Measurements from ENCODE around the gene ATG5. TPM values are rescaled to one million over a fixed set of nuclear protein-coding genes. Genes with fewer than 3 reads are reported as not detected.

The ATG5 gene
- total and polyA plus RNA-seq, 2 experiments from 2014 or later, result 31.6 to 48.2 TPM

DNA sequence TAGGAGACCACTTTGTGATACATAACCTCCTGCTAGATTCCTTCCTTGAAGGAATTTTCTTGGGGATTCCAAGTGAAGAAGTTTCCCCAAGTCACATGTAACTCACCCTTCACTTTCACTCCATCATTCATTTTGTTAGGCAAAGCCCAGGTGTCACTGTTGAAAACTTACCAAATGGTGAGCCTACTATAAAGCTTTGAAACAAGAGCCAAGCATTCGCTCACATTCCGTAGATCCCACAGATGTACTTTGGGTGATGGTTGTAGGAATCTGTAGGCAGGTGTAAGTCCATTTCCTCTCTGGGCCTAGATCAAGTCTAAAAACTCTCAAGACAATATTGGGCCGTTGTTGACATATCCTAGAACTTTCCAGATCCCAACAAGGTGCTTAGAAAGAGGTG is 165.4 kb downstream of the ATG5 start:
- H3K4me2 ChIP-seq, result no peak overlapping the region
- no peak overlapping the region for H3K4me3 Mint-ChIP-seq
- H3K36me3 Mint-ChIP-seq (ENCODE audit: low read depth), result no peaks in the 10 kb centered on the region

More for the DNA sequence above, 165.4 kb downstream of the ATG5 start:
- H3K27ac ChIP-seq (ENCODE audit: low read depth), result no peak overlapping the region
- no peaks in the 10 kb centered on the region for H3F3A ChIP-seq (replicated peaks; ENCODE audit: low read depth)
- Mint-ChIP-seq H3K27me3 (ENCODE audit: insufficient read depth, low read depth, poor library complexity) (peaks cover 4% of the 10 kb centered on the region), H3K27ac (no peak overlapping the region), H3K4me1 (peaks cover 18% of the 10 kb centered on the region), H3K9me3 (no peaks in the 10 kb centered on the region)
- TF ChIP-seq POLR2AphosphoS5 (IDR thresholded peaks at IDR 0.05; ENCODE audit: low read depth) (no peak), NANOG (IDR thresholded peaks at IDR 0.05; ENCODE audit: borderline replicate concordance) (no peak), ZNF331 (CRISPR knock-in tag; IDR thresholded peaks at IDR 0.05; ENCODE audit: low read depth) (no peak), EZH2phosphoT487 (IDR thresholded peaks at IDR 0.05; ENCODE audit: unreplicated experiment) (no peak), ZNF114 (CRISPR knock-in tag; IDR thresholded peaks at IDR 0.05) (no peak), EZH2 (IDR thresholded peaks at IDR 0.05; ENCODE audit: low read depth, unreplicated experiment) (no peak), CREB1 (CRISPR knock-in tag; IDR thresholded peaks at IDR 0.05; ENCODE audit: low read depth) (no peak), JUNB (IDR thresholded peaks at IDR 0.05; ENCODE audit: unreplicated experiment) (no peak), STAT1 (IDR thresholded peaks at IDR 0.05; ENCODE audit: unreplicated experiment) (no peak)
- TF ChIP-seq, protein P1, sequence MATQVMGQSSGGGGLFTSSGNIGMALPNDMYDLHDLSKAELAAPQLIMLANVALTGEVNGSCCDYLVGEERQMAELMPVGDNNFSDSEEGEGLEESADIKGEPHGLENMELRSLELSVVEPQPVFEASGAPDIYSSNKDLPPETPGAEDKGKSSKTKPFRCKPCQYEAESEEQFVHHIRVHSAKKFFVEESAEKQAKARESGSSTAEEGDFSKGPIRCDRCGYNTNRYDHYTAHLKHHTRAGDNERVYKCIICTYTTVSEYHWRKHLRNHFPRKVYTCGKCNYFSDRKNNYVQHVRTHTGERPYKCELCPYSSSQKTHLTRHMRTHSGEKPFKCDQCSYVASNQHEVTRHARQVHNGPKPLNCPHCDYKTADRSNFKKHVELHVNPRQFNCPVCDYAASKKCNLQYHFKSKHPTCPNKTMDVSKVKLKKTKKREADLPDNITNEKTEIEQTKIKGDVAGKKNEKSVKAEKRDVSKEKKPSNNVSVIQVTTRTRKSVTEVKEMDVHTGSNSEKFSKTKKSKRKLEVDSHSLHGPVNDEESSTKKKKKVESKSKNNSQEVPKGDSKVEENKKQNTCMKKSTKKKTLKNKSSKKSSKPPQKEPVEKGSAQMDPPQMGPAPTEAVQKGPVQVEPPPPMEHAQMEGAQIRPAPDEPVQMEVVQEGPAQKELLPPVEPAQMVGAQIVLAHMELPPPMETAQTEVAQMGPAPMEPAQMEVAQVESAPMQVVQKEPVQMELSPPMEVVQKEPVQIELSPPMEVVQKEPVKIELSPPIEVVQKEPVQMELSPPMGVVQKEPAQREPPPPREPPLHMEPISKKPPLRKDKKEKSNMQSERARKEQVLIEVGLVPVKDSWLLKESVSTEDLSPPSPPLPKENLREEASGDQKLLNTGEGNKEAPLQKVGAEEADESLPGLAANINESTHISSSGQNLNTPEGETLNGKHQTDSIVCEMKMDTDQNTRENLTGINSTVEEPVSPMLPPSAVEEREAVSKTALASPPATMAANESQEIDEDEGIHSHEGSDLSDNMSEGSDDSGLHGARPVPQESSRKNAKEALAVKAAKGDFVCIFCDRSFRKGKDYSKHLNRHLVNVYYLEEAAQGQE (IDR thresholded peaks at IDR 0.05; ENCODE audit: unreplicated experiment), result no peak
- TF ChIP-seq, protein P2, sequence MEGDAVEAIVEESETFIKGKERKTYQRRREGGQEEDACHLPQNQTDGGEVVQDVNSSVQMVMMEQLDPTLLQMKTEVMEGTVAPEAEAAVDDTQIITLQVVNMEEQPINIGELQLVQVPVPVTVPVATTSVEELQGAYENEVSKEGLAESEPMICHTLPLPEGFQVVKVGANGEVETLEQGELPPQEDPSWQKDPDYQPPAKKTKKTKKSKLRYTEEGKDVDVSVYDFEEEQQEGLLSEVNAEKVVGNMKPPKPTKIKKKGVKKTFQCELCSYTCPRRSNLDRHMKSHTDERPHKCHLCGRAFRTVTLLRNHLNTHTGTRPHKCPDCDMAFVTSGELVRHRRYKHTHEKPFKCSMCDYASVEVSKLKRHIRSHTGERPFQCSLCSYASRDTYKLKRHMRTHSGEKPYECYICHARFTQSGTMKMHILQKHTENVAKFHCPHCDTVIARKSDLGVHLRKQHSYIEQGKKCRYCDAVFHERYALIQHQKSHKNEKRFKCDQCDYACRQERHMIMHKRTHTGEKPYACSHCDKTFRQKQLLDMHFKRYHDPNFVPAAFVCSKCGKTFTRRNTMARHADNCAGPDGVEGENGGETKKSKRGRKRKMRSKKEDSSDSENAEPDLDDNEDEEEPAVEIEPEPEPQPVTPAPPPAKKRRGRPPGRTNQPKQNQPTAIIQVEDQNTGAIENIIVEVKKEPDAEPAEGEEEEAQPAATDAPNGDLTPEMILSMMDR (conservative IDR thresholded peaks at IDR 0.05; ENCODE audit: low read depth in 2 of 2), result no peak
- TF ChIP-seq, protein P3, sequence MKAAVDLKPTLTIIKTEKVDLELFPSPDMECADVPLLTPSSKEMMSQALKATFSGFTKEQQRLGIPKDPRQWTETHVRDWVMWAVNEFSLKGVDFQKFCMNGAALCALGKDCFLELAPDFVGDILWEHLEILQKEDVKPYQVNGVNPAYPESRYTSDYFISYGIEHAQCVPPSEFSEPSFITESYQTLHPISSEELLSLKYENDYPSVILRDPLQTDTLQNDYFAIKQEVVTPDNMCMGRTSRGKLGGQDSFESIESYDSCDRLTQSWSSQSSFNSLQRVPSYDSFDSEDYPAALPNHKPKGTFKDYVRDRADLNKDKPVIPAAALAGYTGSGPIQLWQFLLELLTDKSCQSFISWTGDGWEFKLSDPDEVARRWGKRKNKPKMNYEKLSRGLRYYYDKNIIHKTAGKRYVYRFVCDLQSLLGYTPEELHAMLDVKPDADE (IDR thresholded peaks at IDR 0.05), result no peak
- TF ChIP-seq, protein P4, sequence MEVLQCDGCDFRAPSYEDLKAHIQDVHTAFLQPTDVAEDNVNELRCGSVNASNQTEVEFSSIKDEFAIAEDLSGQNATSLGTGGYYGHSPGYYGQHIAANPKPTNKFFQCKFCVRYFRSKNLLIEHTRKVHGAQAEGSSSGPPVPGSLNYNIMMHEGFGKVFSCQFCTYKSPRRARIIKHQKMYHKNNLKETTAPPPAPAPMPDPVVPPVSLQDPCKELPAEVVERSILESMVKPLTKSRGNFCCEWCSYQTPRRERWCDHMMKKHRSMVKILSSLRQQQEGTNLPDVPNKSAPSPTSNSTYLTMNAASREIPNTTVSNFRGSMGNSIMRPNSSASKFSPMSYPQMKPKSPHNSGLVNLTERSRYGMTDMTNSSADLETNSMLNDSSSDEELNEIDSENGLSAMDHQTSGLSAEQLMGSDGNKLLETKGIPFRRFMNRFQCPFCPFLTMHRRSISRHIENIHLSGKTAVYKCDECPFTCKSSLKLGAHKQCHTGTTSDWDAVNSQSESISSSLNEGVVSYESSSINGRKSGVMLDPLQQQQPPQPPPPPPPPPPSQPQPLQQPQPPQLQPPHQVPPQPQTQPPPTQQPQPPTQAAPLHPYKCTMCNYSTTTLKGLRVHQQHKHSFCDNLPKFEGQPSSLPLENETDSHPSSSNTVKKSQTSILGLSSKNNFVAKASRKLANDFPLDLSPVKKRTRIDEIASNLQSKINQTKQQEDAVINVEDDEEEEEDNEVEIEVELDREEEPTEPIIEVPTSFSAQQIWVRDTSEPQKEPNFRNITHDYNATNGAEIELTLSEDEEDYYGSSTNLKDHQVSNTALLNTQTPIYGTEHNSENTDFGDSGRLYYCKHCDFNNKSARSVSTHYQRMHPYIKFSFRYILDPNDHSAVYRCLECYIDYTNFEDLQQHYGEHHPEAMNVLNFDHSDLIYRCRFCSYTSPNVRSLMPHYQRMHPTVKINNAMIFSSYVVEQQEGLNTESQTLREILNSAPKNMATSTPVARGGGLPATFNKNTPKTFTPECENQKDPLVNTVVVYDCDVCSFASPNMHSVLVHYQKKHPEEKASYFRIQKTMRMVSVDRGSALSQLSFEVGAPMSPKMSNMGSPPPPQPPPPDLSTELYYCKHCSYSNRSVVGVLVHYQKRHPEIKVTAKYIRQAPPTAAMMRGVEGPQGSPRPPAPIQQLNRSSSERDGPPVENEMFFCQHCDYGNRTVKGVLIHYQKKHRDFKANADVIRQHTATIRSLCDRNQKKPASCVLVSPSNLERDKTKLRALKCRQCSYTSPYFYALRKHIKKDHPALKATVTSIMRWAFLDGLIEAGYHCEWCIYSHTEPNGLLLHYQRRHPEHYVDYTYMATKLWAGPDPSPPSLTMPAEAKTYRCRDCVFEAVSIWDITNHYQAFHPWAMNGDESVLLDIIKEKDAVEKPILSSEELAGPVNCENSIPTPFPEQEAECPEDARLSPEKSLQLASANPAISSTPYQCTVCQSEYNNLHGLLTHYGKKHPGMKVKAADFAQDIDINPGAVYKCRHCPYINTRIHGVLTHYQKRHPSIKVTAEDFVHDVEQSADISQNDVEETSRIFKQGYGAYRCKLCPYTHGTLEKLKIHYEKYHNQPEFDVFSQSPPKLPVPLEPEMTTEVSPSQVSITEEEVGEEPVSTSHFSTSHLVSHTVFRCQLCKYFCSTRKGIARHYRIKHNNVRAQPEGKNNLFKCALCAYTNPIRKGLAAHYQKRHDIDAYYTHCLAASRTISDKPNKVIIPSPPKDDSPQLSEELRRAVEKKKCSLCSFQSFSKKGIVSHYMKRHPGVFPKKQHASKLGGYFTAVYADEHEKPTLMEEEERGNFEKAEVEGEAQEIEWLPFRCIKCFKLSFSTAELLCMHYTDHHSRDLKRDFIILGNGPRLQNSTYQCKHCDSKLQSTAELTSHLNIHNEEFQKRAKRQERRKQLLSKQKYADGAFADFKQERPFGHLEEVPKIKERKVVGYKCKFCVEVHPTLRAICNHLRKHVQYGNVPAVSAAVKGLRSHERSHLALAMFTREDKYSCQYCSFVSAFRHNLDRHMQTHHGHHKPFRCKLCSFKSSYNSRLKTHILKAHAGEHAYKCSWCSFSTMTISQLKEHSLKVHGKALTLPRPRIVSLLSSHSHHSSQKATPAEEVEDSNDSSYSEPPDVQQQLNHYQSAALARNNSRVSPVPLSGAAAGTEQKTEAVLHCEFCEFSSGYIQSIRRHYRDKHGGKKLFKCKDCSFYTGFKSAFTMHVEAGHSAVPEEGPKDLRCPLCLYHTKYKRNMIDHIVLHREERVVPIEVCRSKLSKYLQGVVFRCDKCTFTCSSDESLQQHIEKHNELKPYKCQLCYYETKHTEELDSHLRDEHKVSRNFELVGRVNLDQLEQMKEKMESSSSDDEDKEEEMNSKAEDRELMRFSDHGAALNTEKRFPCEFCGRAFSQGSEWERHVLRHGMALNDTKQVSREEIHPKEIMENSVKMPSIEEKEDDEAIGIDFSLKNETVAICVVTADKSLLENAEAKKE (CRISPR knock-in tag; IDR thresholded peaks at IDR 0.05), result no peak
- DNase-seq (ENCODE audit: low spot score) (no peak), ATAC-seq (no peak)
- no peaks in the 10 kb centered on the region for H3K79me2 ChIP-seq (replicated peaks; ENCODE audit: insufficient read depth)
- peaks cover 17% of the 10 kb centered on the region for H3K4me1 ChIP-seq (ENCODE audit: insufficient read depth)
- no peaks in the 10 kb centered on the region for H3K27me3 ChIP-seq (ENCODE audit: insufficient read depth)
- no peaks in the 10 kb centered on the region for H4K20me1 ChIP-seq (replicated peaks; ENCODE audit: insufficient read depth)
- H3K36me3 ChIP-seq (ENCODE audit: insufficient read depth), result no peaks in the 10 kb centered on the region
- H3K4me3 ChIP-seq, result no peak overlapping the region
- 0 out of 2 replicates have a peak, but pooled peaks cover 4% of the 10 kb centered on the region for H3K9me2 ChIP-seq (ENCODE audit: insufficient read depth)
- H2AFZ ChIP-seq, result no peak overlapping the region
